ENCODE measurements around the gene HIBCH.
"Not testable (repeated sequence)": the region's sequence is repeated elsewhere in the genome, so short reads cannot be mapped to it uniquely, and the experiment has no call there.

Gene HIBCH

DNA sequence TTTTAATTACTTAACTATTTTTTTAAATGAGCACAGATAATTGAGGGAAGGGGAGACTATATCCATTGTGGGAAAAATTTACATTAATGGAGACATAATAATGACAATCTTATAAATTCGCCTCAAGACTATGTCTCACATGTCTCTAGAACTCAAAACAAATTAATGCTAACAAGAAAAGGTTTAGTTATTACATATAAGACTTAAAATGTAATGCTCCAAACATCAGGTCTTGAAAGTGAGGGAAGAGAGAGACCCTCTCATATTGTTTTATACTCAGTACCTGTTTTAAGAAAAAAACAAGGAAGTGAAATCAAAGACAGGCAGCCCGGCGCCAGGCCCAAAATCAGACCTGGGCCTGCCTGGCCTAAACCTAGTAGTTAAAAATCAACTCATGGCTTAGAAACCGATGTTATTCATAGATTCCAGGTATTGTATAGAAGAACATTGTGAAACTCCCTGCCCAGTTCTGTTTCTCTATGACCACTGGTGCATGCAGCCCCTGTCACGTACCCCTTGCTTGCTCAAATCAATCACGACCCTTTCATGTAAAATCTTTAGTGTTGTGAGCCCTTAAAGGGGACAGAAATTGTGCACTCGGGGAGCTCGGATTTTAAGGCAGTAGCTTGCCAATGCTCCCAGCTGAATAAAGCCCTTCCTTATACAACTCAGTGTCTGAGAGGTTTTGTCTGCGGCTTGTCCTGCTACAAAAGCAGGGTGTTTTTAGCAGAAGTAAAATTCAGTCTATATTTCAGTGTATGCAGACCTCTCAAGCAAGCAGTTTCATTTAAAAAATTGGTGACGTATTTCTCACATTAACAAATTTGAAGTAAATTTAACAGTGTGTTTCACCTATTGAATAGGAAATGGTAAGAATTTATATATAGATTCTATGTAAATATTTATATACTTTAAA, 161.8 kb downstream of the HIBCH start:
- not testable (repeated sequence) for DNase-seq (ENCODE audit: low read depth)

- DNase-seq (ENCODE audit: low read depth) = no peak
Measured at GRCh38 chr2:190156530-190157212, 163.0 kb downstream of the HIBCH start.
